Activated CD4-positive, alpha-beta memory T cell treated with anti-CD3 and anti-CD28 coated beads, Interleukin-2, amount 10 ng/mL, durations not matched to agents 7 days and 5 days (primary cell): Measurements from ENCODE around the gene CISD1. TPM values are rescaled to one million over a fixed set of nuclear protein-coding genes. Genes with fewer than 3 reads are reported as not detected.
A peak's percentile ranks its signal among the peaks of the same experiment; 100 is the strongest.

Experiments
- CTCF ChIA-PET: fragments of 350-600 bp; sonication (Branson Sonifier 250); formaldehyde crosslinking; loops from one replicate; lab custom pipeline; 2021; ENCODE audit warnings: antibody characterized with exemption, inconsistent platforms; lab: Charles Lee
- POLR2A ChIA-PET: fragments of 350-600 bp; sonication (Branson Sonifier 250); formaldehyde crosslinking; loops from one replicate; lab custom pipeline; 2021; ENCODE audit warnings: antibody characterized with exemption; lab: Charles Lee
- DNase-seq: peaks from one replicate; pipeline ENCODE4 v3.0.0-alpha.2; 2020
- H3K27ac Mint-ChIP-seq: one replicate; pipeline ENCODE4 v1.8.0; 2021; ENCODE audit warnings: mild to moderate bottlenecking, mixed read lengths
- H3K27me3 Mint-ChIP-seq: one replicate; pipeline ENCODE4 v1.8.0; 2021; ENCODE audit warnings: mixed read lengths
- H3K36me3 Mint-ChIP-seq: one replicate; pipeline ENCODE4 v1.8.0; 2021; ENCODE audit warnings: low read depth, mixed read lengths
- H3K4me1 Mint-ChIP-seq: one replicate; pipeline ENCODE4 v1.8.0; 2021; ENCODE audit warnings: mixed read lengths
- H3K4me3 Mint-ChIP-seq: one replicate; pipeline ENCODE4 v1.8.0; 2021; ENCODE audit warnings: mild to moderate bottlenecking, mixed read lengths
- H3K9me3 Mint-ChIP-seq: one replicate; pipeline ENCODE4 v1.8.0; 2021; ENCODE audit warnings: mixed read lengths
- total RNA-seq, 2 experiments: library from RNA; stranded (reverse); gene quantifications; one replicate each; pipeline ENCODE4 v1.2.3, GENCODE V29; 2021

CISD1 gene
- total RNA-seq, 2 experiments from 2014 or later, result 32.2 to 40.1 TPM

- H3K4me1 Mint-ChIP-seq, result peaks cover 9% of the 10 kb centered on the region
- H3K4me3 Mint-ChIP-seq, result no peak overlapping the region
- no peak overlapping the region for H3K27ac Mint-ChIP-seq
- no peaks in the 10 kb centered on the region for H3K9me3 Mint-ChIP-seq
- POLR2A ChIA-PET, result no interaction called here
- no peak for DNase-seq
- H3K36me3 Mint-ChIP-seq, result no peaks in the 10 kb centered on the region
- no peaks in the 10 kb centered on the region for H3K27me3 Mint-ChIP-seq
- CTCF ChIA-PET, result no interaction called here
Observed at GRCh38 chr10:58322835-58323209, 53.9 kb downstream of the CISD1 start.

DNA sequence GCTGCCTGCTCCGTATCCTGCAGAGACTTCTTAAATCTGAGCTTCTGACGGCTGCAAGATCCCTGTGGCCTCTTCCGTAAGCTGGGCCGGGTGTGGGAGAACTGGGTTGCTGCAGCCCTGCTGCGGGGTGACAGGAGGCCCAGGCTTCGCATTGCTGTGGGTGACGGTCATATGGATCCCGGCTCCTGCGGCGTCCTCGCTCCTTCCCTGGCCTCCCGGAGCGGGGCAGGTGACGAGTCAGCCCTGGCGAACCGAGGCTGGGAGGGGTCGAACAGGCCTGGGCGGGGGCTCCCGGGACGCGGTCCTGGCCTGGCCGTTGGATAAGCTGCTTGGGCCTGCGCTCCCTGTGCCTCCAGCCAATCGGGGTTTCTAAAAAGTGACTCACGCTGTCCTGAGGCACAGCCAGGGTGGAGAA, 58.0 kb downstream of the CISD1 start:
- H3K4me1 Mint-ChIP-seq, result peaks cover 9% of the 10 kb centered on the region
- no peak overlapping the region for H3K27ac Mint-ChIP-seq
- no peak for DNase-seq

GRCh38 chr10:58328233-58328632, 59.3 kb downstream of the CISD1 start:
- Mint-ChIP-seq H3K27ac (no peak overlapping the region), H3K27me3 (peaks cover 15% of the 10 kb centered on the region), H3K4me3 (no peak overlapping the region), H3K36me3 (no peaks in the 10 kb centered on the region), H3K9me3 (no peaks in the 10 kb centered on the region), H3K4me1 (no peaks in the 10 kb centered on the region)
- no peak for DNase-seq
- POLR2A ChIA-PET, result no interaction called here
- CTCF ChIA-PET, result no interaction called here

More for the DNA sequence above, 58.0 kb downstream of the CISD1 start:
- Mint-ChIP-seq H3K36me3 (no peaks in the 10 kb centered on the region), H3K4me3 (no peak overlapping the region), H3K9me3 (no peaks in the 10 kb centered on the region), H3K27me3 (peaks cover 7% of the 10 kb centered on the region)
- ChIA-PET POLR2A (no interaction called here), CTCF (no interaction called here)

DNA sequence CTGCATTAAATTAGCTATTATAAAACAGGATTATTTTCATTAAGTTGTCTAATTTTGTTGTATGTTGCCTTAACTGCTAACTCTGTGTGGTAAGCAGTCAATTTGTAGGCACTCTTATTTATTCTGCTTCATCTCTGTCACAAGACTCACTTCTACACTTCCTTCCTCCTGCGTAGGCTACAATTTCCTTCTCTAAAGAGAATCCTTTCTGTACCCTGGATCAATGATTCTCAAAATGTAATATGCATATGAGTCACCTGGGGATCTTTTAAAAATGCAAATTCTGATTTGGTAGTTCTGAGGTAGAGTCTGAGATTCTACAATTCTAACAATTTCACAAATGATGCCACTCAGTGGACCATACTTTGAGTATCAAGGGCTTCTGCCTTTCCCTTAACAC, 61.5 kb downstream of the CISD1 start:
- peaks cover 15% of the 10 kb centered on the region for H3K27me3 Mint-ChIP-seq
- no peak overlapping the region for H3K4me3 Mint-ChIP-seq
- no peak overlapping the region for H3K27ac Mint-ChIP-seq
- H3K36me3 Mint-ChIP-seq, result no peaks in the 10 kb centered on the region
- POLR2A ChIA-PET, result no interaction called here
- peaks cover 6% of the 10 kb centered on the region for H3K4me1 Mint-ChIP-seq
- CTCF ChIA-PET, result no interaction called here
- H3K9me3 Mint-ChIP-seq, result no peaks in the 10 kb centered on the region
- no peak for DNase-seq

GRCh38 chr10:58331646-58332045, 62.7 kb downstream of the CISD1 start:
- H3K36me3 Mint-ChIP-seq, result peaks cover 9% of the 10 kb centered on the region
- peaks cover 18% of the 10 kb centered on the region for H3K4me1 Mint-ChIP-seq
- DNase-seq, result no peak
- no peaks in the 10 kb centered on the region for H3K9me3 Mint-ChIP-seq
- H3K4me3 Mint-ChIP-seq, result no peak overlapping the region
- H3K27ac Mint-ChIP-seq, result no peak overlapping the region
- peaks cover 15% of the 10 kb centered on the region for H3K27me3 Mint-ChIP-seq
- ChIA-PET CTCF (no interaction called here), POLR2A (interaction anchor here (1.0 kb wide), 1 partner anchor 53 kb away, joined by 3 read pairs; the partner anchor contains the start of gene TFAM)

- Mint-ChIP-seq H3K36me3 (peaks cover 14% of the 10 kb centered on the region), H3K9me3 (no peaks in the 10 kb centered on the region), H3K27ac (peak within 1 kb of the TSS; percentile 53), H3K4me3 (peak within 1 kb of the TSS; percentile 93), H3K4me1 (peaks cover 25% of the 10 kb centered on the region), H3K27me3 (peaks cover 14% of the 10 kb centered on the region)
- DNase-seq, result peak; percentile 84
- POLR2A ChIA-PET, result interaction anchor here (1.3 to 2.0 kb wide), 3 partner anchors 9 to 67 kb away, joined by 3 to 21 read pairs (median 7); partner anchors contain the start of genes CISD1, IPMK and TFAM
- CTCF ChIA-PET, result interaction anchor here (1.1 to 1.6 kb wide), 2 partner anchors 10 to 158 kb away, joined by 3 to 5 read pairs; no protein-coding TSS in a partner anchor
Observed at GRCh38 chr10:58334817-58335305, 65.9 kb downstream of the CISD1 start, which contains the start of gene UBE2D1. UBE2D1 (plus strand) TSS chr10:58335006; CDS start chr10:58335202, 196 bp downstream.

DNA sequence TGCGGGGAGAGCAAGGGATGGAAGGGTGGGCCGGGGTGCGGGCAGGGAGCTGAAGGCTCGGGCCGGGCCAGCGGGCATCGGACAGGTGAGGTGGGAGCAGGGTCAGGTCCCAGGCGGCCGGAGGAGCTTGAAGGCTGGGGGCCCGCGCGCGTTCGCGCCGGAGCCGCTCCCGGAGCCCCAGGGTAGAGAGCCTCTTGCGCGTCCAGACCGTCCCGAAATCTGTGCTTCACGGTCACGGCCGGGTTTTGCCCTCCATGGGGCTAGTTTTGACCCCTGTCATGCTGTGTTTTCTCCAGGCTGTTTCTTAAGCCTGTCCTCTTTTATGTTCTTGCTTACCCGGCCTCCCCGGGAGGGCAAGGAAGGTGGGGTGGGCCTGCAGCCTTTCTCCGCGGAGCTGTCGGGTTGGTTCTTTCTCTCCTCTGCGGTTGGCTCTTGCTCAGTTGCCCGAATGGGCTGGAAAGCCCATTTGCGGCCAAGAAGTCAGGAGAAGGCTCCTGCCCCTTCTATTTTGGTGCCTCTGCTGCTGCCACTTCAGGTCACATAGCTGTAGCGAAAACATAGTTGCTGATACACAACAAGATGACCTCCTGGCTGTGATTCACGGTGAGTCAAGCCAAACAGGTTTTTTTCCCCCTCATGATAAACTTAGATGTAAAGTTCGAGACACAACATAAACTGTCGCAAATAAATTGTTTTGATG, 66.5 kb downstream of the CISD1 start:
- Mint-ChIP-seq H3K9me3 (no peaks in the 10 kb centered on the region), H3K36me3 (peaks cover 14% of the 10 kb centered on the region), H3K27me3 (peaks cover 14% of the 10 kb centered on the region), H3K4me3 (peak overlapping the region; percentile 93), H3K4me1 (peaks cover 26% of the 10 kb centered on the region), H3K27ac (peak overlapping the region; percentile 53)
- CTCF ChIA-PET, result interaction anchor here (0.6 to 1.1 kb wide), 2 partner anchors 24 to 158 kb away, joined by 4 to 5 read pairs; no protein-coding TSS in a partner anchor
- DNase-seq, result peak; percentile 21
- POLR2A ChIA-PET, result interaction anchor here (1.3 to 2.0 kb wide), 3 partner anchors 8 to 67 kb away, joined by 3 to 21 read pairs (median 7); partner anchors contain the start of genes CISD1, IPMK and TFAM

DNA sequence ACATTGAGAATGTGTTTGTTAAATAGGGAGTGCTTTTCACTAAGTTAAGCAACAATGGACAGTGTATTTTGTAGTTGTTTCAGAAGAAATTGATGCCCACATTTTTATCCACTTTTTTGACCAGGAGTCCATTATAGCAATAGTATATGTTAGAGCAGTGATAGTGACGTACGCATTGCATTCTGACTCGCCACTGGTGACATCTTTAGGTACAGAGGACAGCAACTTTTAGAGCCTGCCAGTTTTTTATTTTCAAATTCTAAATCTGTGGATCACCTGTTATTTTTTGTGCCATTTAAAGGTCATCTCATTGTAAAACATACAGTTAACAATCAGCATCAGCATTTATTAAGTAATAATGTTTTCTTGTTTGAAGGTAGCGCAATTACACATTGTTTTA, 67.3 kb downstream of the CISD1 start:
- ChIA-PET POLR2A (interaction anchor here (1.7 kb wide), 1 partner anchor 48 kb away, joined by 4 read pairs; no protein-coding TSS in a partner anchor), CTCF (no interaction called here)
- no peak overlapping the region for H3K27ac Mint-ChIP-seq

More for the DNA sequence above, 67.3 kb downstream of the CISD1 start:
- no peak for DNase-seq
- peaks cover 33% of the 10 kb centered on the region for H3K4me1 Mint-ChIP-seq
- H3K27me3 Mint-ChIP-seq, result peaks cover 13% of the 10 kb centered on the region
- peak overlapping the region; percentile 93 for H3K4me3 Mint-ChIP-seq
- H3K9me3 Mint-ChIP-seq, result no peaks in the 10 kb centered on the region
- H3K36me3 Mint-ChIP-seq, result peaks cover 14% of the 10 kb centered on the region

Other genes with a start within 250 kb of the CISD1 start
- gene IPMK, start 1.3 kb upstream of the CISD1 start, total RNA-seq, result 1 to 10 TPM; 6.9 to 7.0 TPM
- gene UBE2D1, start 65.8 kb downstream of the CISD1 start, total RNA-seq, result 10 to 100 TPM; 10.9 to 13.2 TPM
- gene TFAM, start 116.2 kb downstream of the CISD1 start, total RNA-seq, result 10 to 100 TPM; 46.1 to 48.0 TPM
- gene BICC1, start 243.7 kb downstream of the CISD1 start, total RNA-seq, result under 1 TPM; 0.08 TPM